HepG2 (cell line): ENCODE data around the gene TOPORS. TPM values are rescaled to one million over a fixed set of nuclear protein-coding genes. Genes with fewer than 3 reads are reported as not detected.

Experiments used
- ATF2 ChIP-seq: sonication (generic); formaldehyde crosslinking; IDR thresholded peaks from 2 replicates; pipeline ENCODE4 v1.4.0; 2020; ENCODE audit warnings: missing genetic modification reagents
- DBP ChIP-seq: sonication (generic); formaldehyde crosslinking; IDR thresholded peaks from 2 replicates; pipeline ENCODE4 v1.4.0; 2020; ENCODE audit warnings: missing genetic modification reagents; ENCODE audit errors: not compliant biosample characterization
- EHMT2 ChIP-seq: fragments of 200-600 bp; sonication (generic); IDR thresholded peaks from 2 replicates; pipeline ENCODE4 v1.7.0; 2017; ENCODE audit warnings: antibody characterized with exemption, low read depth, low read length, borderline replicate concordance
- GMEB2 ChIP-seq: IDR thresholded peaks from 2 replicates; pipeline ENCODE4 v1.6.1; 2016; ENCODE audit warnings: missing biosample characterization, missing genetic modification reagents, low read depth
- KLF15 ChIP-seq: sonication (generic); formaldehyde crosslinking; IDR thresholded peaks from 2 replicates; pipeline ENCODE4 v1.8.1; 2023; ENCODE audit warnings: borderline replicate concordance, mild to moderate bottlenecking, inconsistent platforms, missing genetic modification reagents, mixed read lengths
- KLF9 ChIP-seq: IDR thresholded peaks from 2 replicates; pipeline ENCODE4 v1.6.1; 2016; ENCODE audit warnings: low read depth
- MXD3 ChIP-seq: IDR thresholded peaks from 2 replicates; pipeline ENCODE4 v1.6.1; 2016; ENCODE audit warnings: mild to moderate bottlenecking, missing biosample characterization, missing genetic modification reagents
- NCOA1 ChIP-seq: sonication (generic); formaldehyde crosslinking; IDR thresholded peaks from 2 replicates; pipeline ENCODE4 v1.9.0; 2021; ENCODE audit warnings: missing genetic modification reagents
- RBAK ChIP-seq: sonication (generic); formaldehyde crosslinking; IDR thresholded peaks from 2 replicates; pipeline ENCODE4 v1.5.1; 2020; ENCODE audit warnings: mild to moderate bottlenecking, missing genetic modification reagents
- RFX3 ChIP-seq: IDR thresholded peaks from 2 replicates; pipeline ENCODE4 v1.6.1; 2016; ENCODE audit warnings: missing biosample characterization, missing genetic modification reagents
- TAF1 ChIP-seq: sonication (generic); formaldehyde crosslinking; IDR thresholded peaks from 2 replicates; pipeline ENCODE4 v1.4.0; 2020; ENCODE audit warnings: missing genetic modification reagents
- TAF15 ChIP-seq: fragments of 200-400 bp; formaldehyde crosslinking; IDR thresholded peaks from one replicate; pipeline ENCODE4 v1.6.1; 2018; ENCODE audit warnings: mild to moderate bottlenecking, low read depth, low read length; ENCODE audit not compliant: poor library complexity, severe bottlenecking
- YEATS2 ChIP-seq: sonication (generic); formaldehyde crosslinking; IDR thresholded peaks from 2 replicates; pipeline ENCODE4 v1.4.0; 2020; ENCODE audit warnings: missing genetic modification reagents, borderline replicate concordance
- YY1 ChIP-seq: IDR thresholded peaks from 2 replicates; pipeline ENCODE4 v1.6.1; 2011; ENCODE audit warnings: low read length, low read depth, moderate library complexity, mild to moderate bottlenecking; ENCODE audit not compliant: insufficient read depth, insufficient replicate concordance
- ZBTB1 ChIP-seq: sonication (generic); formaldehyde crosslinking; IDR thresholded peaks from 2 replicates; pipeline ENCODE4 v1.4.0; 2020; ENCODE audit warnings: missing genetic modification reagents, borderline replicate concordance
- ZBTB26 ChIP-seq: IDR thresholded peaks from 2 replicates; pipeline ENCODE4 v1.6.1; 2016; ENCODE audit warnings: missing compliant biosample characterization, missing genetic modification reagents, borderline replicate concordance
- ZFY ChIP-seq: sonication (generic); formaldehyde crosslinking; IDR thresholded peaks from 2 replicates; pipeline ENCODE4 v1.4.0; 2020; ENCODE audit warnings: missing genetic modification reagents
- ZNF263 ChIP-seq: sonication (generic); formaldehyde crosslinking; IDR thresholded peaks from 2 replicates; pipeline ENCODE4 v1.4.0; 2020; ENCODE audit warnings: missing genetic modification reagents
- ZNF335 ChIP-seq: sonication (generic); formaldehyde crosslinking; IDR thresholded peaks from 2 replicates; pipeline ENCODE4 v1.4.0; 2020; ENCODE audit warnings: missing genetic modification reagents
- ZNF576 ChIP-seq: sonication (generic); formaldehyde crosslinking; IDR thresholded peaks from 2 replicates; pipeline ENCODE4 v1.4.0; 2020; ENCODE audit warnings: mild to moderate bottlenecking, missing genetic modification reagents
- ZNF644 ChIP-seq: IDR thresholded peaks from 2 replicates; pipeline ENCODE4 v1.6.1; 2016; ENCODE audit warnings: low read depth
- ZNF660 ChIP-seq: sonication (generic); formaldehyde crosslinking; IDR thresholded peaks from 2 replicates; pipeline ENCODE4 v1.5.1; 2020; ENCODE audit warnings: mild to moderate bottlenecking, low read depth, missing genetic modification reagents, borderline replicate concordance
- polyA plus RNA-seq, 8 experiments: library from polyadenylated mRNA; depleted of rRNA in 3 of 8; stranded (reverse) in 7 of 8; unstranded in 1 of 8; fragments of >200 nt; fragmentation: Illumina TruSeq in 4 of 8; extraction: Trizol in 4 of 8; gene quantifications; 2 replicates each; pipeline versions ENCODE4 v1.2.1 to v1.2.3, GENCODE V29; 2011 to 2016; ENCODE audit warnings: low read depth in 4 of 8, missing spikeins in 1 of 8, mixed read lengths in 1 of 8; ENCODE audit not compliant: insufficient read depth in 1 of 8
- total RNA-seq, 5 experiments: library from RNA; depleted of rRNA; stranded (reverse); fragments of >200 nt; fragmentation: Illumina TruSeq; extraction: Trizol; gene quantifications; 2 replicates each; pipeline ENCODE4 v1.2.3, GENCODE V29; 2016; ENCODE audit warnings: low read depth in 1 of 5

TOPORS gene
- total and polyA plus RNA-seq, 2 of the 13 experiments (the other 11 are each of a cell fraction or from before 2014, with no cell fraction given) = 6.8 to 19.6 TPM

- TF ChIP-seq DBP (CRISPR knock-in tag) (no peak), KLF9 (CRISPR knock-in tag) (no peak), GMEB2 (0 out of 2 replicates have a peak, but pooled peaks have one; percentile 22), ZBTB26 (CRISPR knock-in tag) (0 out of 2 replicates have a peak, but pooled peaks have one; percentile 39), RFX3 (CRISPR knock-in tag) (no peak), ZNF660 (no peak), ZNF335 (CRISPR knock-in tag) (no peak; the same call in 1 of the 2 replicates), YEATS2 (CRISPR knock-in tag) (peak; percentile 79), MXD3 (CRISPR knock-in tag) (no peak; the same call in 1 of the 2 replicates), TAF1 (CRISPR knock-in tag) (peak; percentile 60; the same call in 1 of the 2 replicates), ZBTB1 (CRISPR knock-in tag) (no peak), YY1 (peak; percentile 41), ZNF576 (no peak), EHMT2 (no peak), NCOA1 (CRISPR knock-in tag) (0 out of 2 replicates have a peak, but pooled peaks have one; percentile 47), KLF15 (CRISPR knock-in tag) (peak; percentile 86; the same call in 1 of the 2 replicates), ZNF263 (0 out of 2 replicates have a peak, but pooled peaks have one; percentile 16), ATF2 (CRISPR knock-in tag) (0 out of 2 replicates have a peak, but pooled peaks have one; percentile 58), ZFY (CRISPR knock-in tag) (peak; percentile 89), RBAK (no peak), ZNF644 (no peak), TAF15 (no peak)
Observed at GRCh38 chr9:32550562-32551275, 1.7 kb downstream of the TOPORS start (continued).
